NK-92 treated with Interleukin-12 subunit alpha and Interleukin-12 subunit beta, amount 100 ng/mL, for 24 hours (cell line): ENCODE measurements around the gene CDH11.

ENCODE experiments used
- DNase-seq: peaks from one replicate; lab custom pipeline; 2025; lab: John Stamatoyannopoulos, UW

Gene CDH11

DNA sequence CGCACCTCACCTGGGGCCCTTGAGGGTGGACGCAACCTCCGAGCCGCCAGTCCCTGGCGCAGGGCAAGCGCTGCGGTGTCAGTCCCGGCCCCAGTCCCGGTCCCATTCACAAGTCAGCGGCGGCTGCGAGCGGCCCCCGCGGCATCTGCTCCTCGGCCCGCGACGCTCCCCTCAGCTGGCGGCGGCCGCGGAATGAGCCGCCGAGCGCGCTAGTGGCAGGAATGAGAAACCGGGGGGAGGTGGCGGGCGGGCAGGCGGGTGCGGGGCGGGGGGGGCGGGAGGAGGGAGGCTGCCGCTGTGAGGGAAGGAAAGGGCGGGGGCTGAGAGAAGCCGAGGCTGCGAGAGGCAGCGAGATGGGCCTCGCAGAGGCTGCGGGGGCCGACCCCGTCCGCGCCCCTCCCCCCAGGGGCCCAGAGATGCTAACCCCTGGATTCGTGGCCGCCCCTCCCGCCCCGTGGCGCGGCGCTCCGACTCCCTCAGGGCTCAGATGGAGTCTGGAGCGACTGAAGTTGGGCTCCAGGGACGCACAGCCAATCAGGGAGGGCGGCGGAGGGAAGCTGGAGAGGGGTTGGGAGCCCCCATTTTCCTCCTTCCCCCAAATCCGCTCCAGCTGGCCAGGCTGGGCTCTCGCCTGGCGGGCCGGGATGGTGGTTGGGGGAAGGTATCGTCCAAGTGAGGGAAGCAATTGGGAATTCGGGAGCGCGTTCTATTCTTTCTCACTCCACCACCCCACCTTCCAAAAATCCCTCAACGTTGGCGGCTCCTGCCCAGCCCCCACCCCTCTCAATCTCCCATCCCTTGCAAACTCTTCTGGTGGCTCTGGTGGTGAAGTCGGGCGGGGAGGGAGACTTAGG lies at the start of gene CDH11:
Gene CDH11 (minus strand): TSS at position 194 of the 854 bp plus-strand sequence. CDS start 117,194 bp downstream, outside the sequence.
- no peak for DNase-seq

- DNase-seq: no peak
Observed at GRCh38 chr16:65154321-65154720, 32.5 kb upstream of the CDH11 start.

- DNase-seq: no peak
Observed at GRCh38 chr16:65153365-65154105, 31.7 kb upstream of the CDH11 start.

GRCh38 chr16:65148804-65149203 lies 26.9 kb upstream of the CDH11 start:
- no peak for DNase-seq

GRCh38 chr16:65142276-65142675 lies 20.4 kb upstream of the CDH11 start:
- DNase-seq: no peak

GRCh38 chr16:65136681-65137080 lies 14.8 kb upstream of the CDH11 start:
- no peak for DNase-seq

DNA sequence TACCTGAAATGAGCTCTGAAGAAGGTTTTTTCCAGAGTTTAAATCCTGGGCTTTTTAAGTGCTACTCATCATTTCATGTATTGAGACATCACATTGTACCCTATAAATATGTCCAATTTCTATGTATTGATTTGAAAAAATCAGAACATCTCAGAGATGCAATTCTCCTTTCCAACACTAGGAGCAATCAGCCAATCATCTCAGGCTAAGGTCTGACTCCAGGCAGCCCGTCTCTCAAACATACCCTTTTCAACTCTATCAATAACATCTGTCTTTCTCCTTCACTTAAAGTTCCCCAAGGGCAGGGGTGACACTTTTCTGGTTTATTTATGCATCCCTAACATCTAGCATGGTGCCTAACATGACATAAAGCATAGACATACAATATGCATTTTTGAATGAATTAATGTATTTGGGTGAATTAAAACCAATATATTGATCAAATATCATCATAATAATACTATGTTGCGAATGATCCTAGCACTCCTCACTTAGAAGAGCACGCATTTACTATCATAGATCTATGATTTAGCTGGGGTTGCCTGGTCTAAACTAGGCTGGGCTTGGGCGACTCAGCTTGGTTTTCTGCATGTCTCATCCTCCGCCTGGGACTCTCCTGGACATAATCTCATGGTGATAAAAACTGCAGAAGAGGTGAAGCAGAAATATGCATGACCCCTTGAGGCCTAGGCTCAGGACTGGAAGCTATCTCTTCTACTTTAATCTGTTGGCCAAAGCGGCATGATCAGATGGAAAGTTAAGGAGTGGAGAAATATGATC lies 5.2 kb upstream of the CDH11 start:
- no peak for DNase-seq

DNA sequence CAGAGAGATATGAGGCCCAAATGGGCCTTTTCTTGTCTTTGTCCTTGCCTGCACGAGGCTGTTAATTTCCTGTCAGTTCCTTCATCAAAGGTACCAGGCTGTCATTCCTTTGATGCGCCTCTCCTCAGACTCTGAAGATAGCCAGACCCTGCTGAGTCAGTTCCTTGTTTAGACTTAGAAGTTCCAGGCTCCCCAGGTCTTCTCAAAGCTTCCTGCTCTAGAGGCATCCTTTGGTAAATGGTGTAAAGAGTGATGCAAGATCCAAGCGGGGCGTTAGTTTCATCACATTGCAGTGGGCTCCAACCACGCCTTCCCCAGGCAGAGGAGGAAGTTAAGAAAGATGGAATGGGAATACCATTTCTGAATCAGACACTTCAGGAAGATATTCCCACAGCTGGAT lies 4.0 kb upstream of the CDH11 start:
- DNase-seq: no peak

GRCh38 chr16:65125322-65125721 lies 3.5 kb upstream of the CDH11 start:
- DNase-seq: no peak

DNA sequence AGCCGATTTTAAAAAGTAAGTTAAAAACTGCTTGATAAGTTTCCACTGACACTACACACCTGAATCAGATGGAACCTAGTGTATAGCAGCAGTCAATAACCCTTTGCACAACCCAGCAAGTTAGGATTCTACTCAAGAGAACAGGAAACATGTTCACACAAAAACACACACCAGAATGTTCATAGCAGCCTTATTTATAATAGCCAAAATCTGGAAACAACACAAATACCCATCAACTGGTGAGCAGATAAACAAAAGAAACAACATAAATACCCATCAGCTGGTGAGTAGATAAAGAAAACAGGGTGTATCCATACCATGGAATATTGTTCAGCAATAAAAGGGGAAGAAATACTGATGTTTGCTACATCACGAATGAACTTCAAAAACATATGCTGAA lies 2.7 kb upstream of the CDH11 start:
- no peak for DNase-seq

DNA sequence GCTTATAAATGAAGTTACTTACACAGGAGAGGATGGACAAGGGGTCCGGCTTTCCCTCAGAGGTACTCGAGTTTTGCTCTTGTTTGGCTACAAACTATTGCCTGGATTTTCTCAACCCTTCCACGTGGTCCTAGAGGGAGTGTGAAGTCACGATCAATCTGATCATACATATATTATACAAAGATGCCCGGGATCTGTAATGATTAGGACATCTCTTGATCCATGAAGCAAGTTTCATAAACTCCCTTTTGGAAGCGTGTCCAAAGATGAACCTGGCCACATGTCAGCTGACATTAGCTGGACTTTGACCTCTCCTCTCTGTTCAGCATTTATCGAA lies 2.3 kb upstream of the CDH11 start:
- no peak for DNase-seq

GRCh38 chr16:65123396-65124211 lies 1.7 kb upstream of the CDH11 start:
- DNase-seq: no peak

- no peak for DNase-seq
Observed at GRCh38 chr16:65122724-65123395, 997 bp upstream of the CDH11 start.

GRCh38 chr16:65120831-65121721 lies 787 bp downstream of the CDH11 start:
- no peak for DNase-seq

- no peak for DNase-seq
Observed at GRCh38 chr16:65120461-65120830, 1.4 kb downstream of the CDH11 start.

DNA sequence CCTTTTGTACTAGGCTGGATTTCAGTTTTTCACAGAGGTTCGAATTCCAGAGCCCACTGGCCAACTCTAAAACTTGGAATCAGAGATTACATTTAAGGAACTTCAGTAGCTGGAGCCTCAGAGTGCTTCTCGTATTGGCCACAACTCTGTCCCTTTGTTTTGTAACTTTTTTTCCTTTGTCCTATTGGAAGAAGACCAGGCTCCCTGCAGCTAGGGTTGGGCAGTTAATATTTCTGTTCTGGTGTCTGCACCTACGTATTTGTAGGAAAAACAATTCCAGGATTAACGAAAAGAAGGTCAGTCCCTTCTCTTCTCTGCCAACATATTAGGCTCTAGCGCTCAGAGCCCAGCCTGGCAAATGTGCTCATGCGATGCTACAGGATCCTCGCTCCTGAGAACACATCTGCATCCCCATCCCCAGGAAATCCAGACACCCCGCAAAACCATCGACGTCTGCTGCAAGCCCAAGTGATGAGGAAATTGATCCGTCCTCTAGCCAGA lies 1.9 kb downstream of the CDH11 start:
- DNase-seq: no peak

DNA sequence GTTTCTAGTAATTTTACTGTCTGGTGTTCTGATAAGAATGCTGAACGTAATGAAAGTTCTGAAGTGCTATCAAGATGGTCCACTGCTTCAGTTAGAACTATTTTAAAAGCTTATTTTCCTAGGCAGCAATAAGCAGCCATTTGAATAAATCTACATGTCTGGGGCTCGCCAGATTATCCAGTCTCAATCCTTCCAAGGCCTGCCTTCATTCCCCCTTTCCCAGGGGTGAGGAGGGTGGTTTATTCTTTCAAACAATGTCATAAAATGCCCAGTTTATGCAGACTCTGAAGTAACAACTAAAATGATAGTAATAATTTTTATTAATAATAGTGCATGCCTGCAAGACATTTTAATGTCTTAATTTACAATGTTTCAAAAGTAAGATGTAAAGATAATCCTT lies 2.4 kb downstream of the CDH11 start:
- DNase-seq: no peak

GRCh38 chr16:65118871-65119270 lies 3.0 kb downstream of the CDH11 start:
- no peak for DNase-seq

GRCh38 chr16:65117811-65118448 lies 3.9 kb downstream of the CDH11 start:
- no peak for DNase-seq
